NB4 (cell line): ENCODE data around the gene GULP1.

ENCODE experiments used
- CTCF ChIP-seq: IDR thresholded peaks from one replicate; pipeline ENCODE4 v1.5.1; 2012; ENCODE audit warnings: low read depth, low read length
- MYC ChIP-seq: IDR thresholded peaks from 2 replicates; pipeline ENCODE4 v1.6.1; 2011; ENCODE audit warnings: low read depth, low read length

- no peak for TF ChIP-seq CTCF
- TF ChIP-seq MYC: no peak
Measured at GRCh38 chr2:188506843-188507242, 215.2 kb downstream of the GULP1 start.
